H9 (cell line): ENCODE data around the gene RPLP1. TPM values are rescaled to one million over a fixed set of nuclear protein-coding genes. Genes with fewer than 3 reads are reported as not detected.

Experiments
- DNase-seq: peaks from one replicate; pipeline ENCODE4 v3.0.0-alpha.2; 2017
- H2AFZ ChIP-seq: one replicate; pipeline ENCODE4 v1.6.1; 2013; ENCODE audit warnings: mild to moderate bottlenecking, low read length, control low read depth, moderate library complexity
- H2AK5ac ChIP-seq: 2 replicates; pipeline ENCODE4 v1.6.1; 2013; ENCODE audit warnings: low read length, control low read depth, mixed read lengths; ENCODE audit not compliant: insufficient read length
- H2BK120ac ChIP-seq: one replicate; pipeline ENCODE4 v1.6.1; 2013; ENCODE audit warnings: low read depth, mild to moderate bottlenecking, low read length, control low read depth, inconsistent platforms; ENCODE audit not compliant: poor library complexity, severe bottlenecking
- H2BK12ac ChIP-seq: 2 replicates; pipeline ENCODE4 v1.6.1; 2013; ENCODE audit warnings: low read length, control low read depth, mixed read lengths, low read depth; ENCODE audit not compliant: insufficient read length
- H2BK15ac ChIP-seq: 2 replicates; pipeline ENCODE4 v1.6.1; 2013; ENCODE audit warnings: low read depth, low read length, control low read depth
- H2BK20ac ChIP-seq: one replicate; pipeline ENCODE4 v1.6.1; 2013; ENCODE audit warnings: low read depth, mild to moderate bottlenecking, low read length, control low read depth, inconsistent platforms; ENCODE audit not compliant: poor library complexity, severe bottlenecking
- H2BK5ac ChIP-seq: 2 replicates; pipeline ENCODE4 v1.6.1; 2013; ENCODE audit warnings: low read length, control low read depth, mixed read lengths; ENCODE audit not compliant: insufficient read length
- H3K14ac ChIP-seq: 2 replicates; pipeline ENCODE4 v1.6.1; 2013; ENCODE audit warnings: low read length, control low read depth; ENCODE audit not compliant: insufficient read depth
- H3K18ac ChIP-seq: 2 replicates; pipeline ENCODE4 v1.6.1; 2013; ENCODE audit warnings: low read depth, mild to moderate bottlenecking, mixed read lengths, low read length, control low read depth; ENCODE audit not compliant: insufficient read length
- H3K23ac ChIP-seq: 2 replicates; pipeline ENCODE4 v1.6.1; 2013; ENCODE audit warnings: low read length, control low read depth, mixed read lengths, low read depth; ENCODE audit not compliant: insufficient read length
- H3K23me2 ChIP-seq: 2 replicates; pipeline ENCODE4 v1.6.1; 2013; ENCODE audit warnings: low read depth, mild to moderate bottlenecking, mixed read lengths, low read length, control low read depth; ENCODE audit not compliant: insufficient read length, poor library complexity, severe bottlenecking
- H3K27ac ChIP-seq: 2 replicates; pipeline ENCODE4 v1.5.1; 2013; ENCODE audit warnings: low read length, control low read depth, mixed read lengths, low read depth; ENCODE audit not compliant: insufficient read length
- H3K27me3 ChIP-seq: 2 replicates; pipeline ENCODE4 v1.6.1; 2013; ENCODE audit warnings: low read length, control low read depth, inconsistent platforms; ENCODE audit not compliant: insufficient read depth
- H3K4ac ChIP-seq: 2 replicates; pipeline ENCODE4 v1.6.1; 2013; ENCODE audit warnings: low read depth, mild to moderate bottlenecking, control low read depth, inconsistent platforms, low read length, moderate library complexity
- H3K4me1 ChIP-seq: 2 replicates; pipeline ENCODE4 v1.6.1; 2013; ENCODE audit warnings: low read length, control low read depth, inconsistent platforms; ENCODE audit not compliant: insufficient read depth
- H3K4me2 ChIP-seq: 2 replicates; pipeline ENCODE4 v1.6.1; 2013; ENCODE audit warnings: low read length, control low read depth, mixed read lengths; ENCODE audit not compliant: insufficient read length, insufficient read depth
- H3K56ac ChIP-seq: 2 replicates; pipeline ENCODE4 v1.6.1; 2013; ENCODE audit warnings: low read depth, mild to moderate bottlenecking, mixed read lengths, low read length, control low read depth; ENCODE audit not compliant: insufficient read length
- H3K79me1 ChIP-seq: 2 replicates; pipeline ENCODE4 v1.6.1; 2013; ENCODE audit warnings: low read depth, mild to moderate bottlenecking, moderate library complexity, low read length, control low read depth, inconsistent platforms; ENCODE audit not compliant: insufficient read depth, poor library complexity, severe bottlenecking
- H3K79me2 ChIP-seq: 2 replicates; pipeline ENCODE4 v1.6.1; 2013; ENCODE audit warnings: low read length, control low read depth, inconsistent platforms; ENCODE audit not compliant: insufficient read depth
- H3K9ac ChIP-seq: 2 replicates; pipeline ENCODE4 v1.6.1; 2013; ENCODE audit warnings: low read length, control low read depth, mixed read lengths; ENCODE audit not compliant: insufficient read length; ENCODE audit errors: extremely low read depth
- H3K9me3 ChIP-seq: one replicate; pipeline ENCODE4 v1.6.1; 2013; ENCODE audit warnings: low read depth, low read length, inconsistent platforms; ENCODE audit not compliant: control insufficient read depth
- H3T11ph ChIP-seq: one replicate; pipeline ENCODE4 v1.6.1; 2013; ENCODE audit warnings: mild to moderate bottlenecking, low read length, control low read depth, inconsistent platforms
- H4K20me1 ChIP-seq: one replicate; pipeline ENCODE4 v1.6.1; 2013; ENCODE audit not compliant: control insufficient read depth, insufficient read length, insufficient read depth
- H4K5ac ChIP-seq: 2 replicates; pipeline ENCODE4 v1.6.1; 2013; ENCODE audit warnings: low read depth, mild to moderate bottlenecking, mixed read lengths, low read length, control low read depth; ENCODE audit not compliant: insufficient read length
- H4K8ac ChIP-seq: replicated peaks from 2 replicates; pipeline ENCODE4 v1.6.1; 2013; ENCODE audit warnings: low read length, control low read depth, mixed read lengths, low read depth; ENCODE audit not compliant: insufficient read length
- H4K91ac ChIP-seq: 2 replicates; pipeline ENCODE4 v1.6.1; 2013; ENCODE audit warnings: low read depth, mild to moderate bottlenecking, moderate library complexity, mixed read lengths, low read length, control low read depth; ENCODE audit not compliant: insufficient read length
- H3K27ac Mint-ChIP-seq, 3 experiments: 2 replicates in 2 of 3; 3 replicates in 1 of 3; pipeline ENCODE4 v1.8.0; 2020 to 2021; ENCODE audit warnings: mixed read lengths in 3 of 3, mild to moderate bottlenecking in 1 of 3, moderate library complexity in 1 of 3
- H3K27me3 Mint-ChIP-seq: 2 replicates; pipeline ENCODE4 v1.8.0; 2021; ENCODE audit warnings: low read depth, mild to moderate bottlenecking, moderate library complexity, mixed read lengths
- H3K36me3 Mint-ChIP-seq, 3 experiments: 2 replicates in 2 of 3; 3 replicates in 1 of 3; pipeline ENCODE4 v1.8.0; 2020 to 2021; ENCODE audit warnings: low read depth in 3 of 3, mixed read lengths in 3 of 3; ENCODE audit not compliant: insufficient read depth in 1 of 3
- H3K4me1 Mint-ChIP-seq, 2 experiments: 2 replicates each; pipeline ENCODE4 v1.8.0; 2020; ENCODE audit warnings: mixed read lengths in 2 of 2
- H3K4me3 Mint-ChIP-seq, 2 experiments: 2 replicates in 1 of 2; 3 replicates in 1 of 2; pipeline ENCODE4 v1.8.0; 2020 to 2021; ENCODE audit warnings: mild to moderate bottlenecking in 2 of 2, mixed read lengths in 2 of 2, moderate library complexity in 1 of 2
- H3K9me3 Mint-ChIP-seq, 2 experiments: 2 replicates in 1 of 2; 3 replicates in 1 of 2; pipeline ENCODE4 v1.8.0; 2020; ENCODE audit warnings: mild to moderate bottlenecking in 2 of 2, mixed read lengths in 2 of 2, moderate library complexity in 1 of 2
- CTCF ChIP-seq: fragments of 200-600 bp; sonication (generic); conservative IDR thresholded peaks from 3 replicates; pipeline ENCODE4 v1.8.0; 2021; ENCODE audit warnings: antibody characterized with exemption, mild to moderate bottlenecking
- WGBS: extraction: QIAGEN DNeasy Blood & Tissue Kit; methylation state at CpG from one replicate; pipeline ENCODE4 v1.1.7; 2013; ENCODE audit warnings: missing lambda C conversion rate, low lambda C conversion rate, mixed read lengths; ENCODE audit not compliant: insufficient read length; ENCODE audit errors: extremely low coverage; 5-methylcytosine and 5-hydroxymethylcytosine counted together
- total RNA-seq: library from RNA; stranded (reverse); gene quantifications from 2 replicates; pipeline ENCODE4 v1.2.1, GENCODE V29; 2021

RPLP1 gene
- total RNA-seq, 1 experiment from 2014 or later, result 1,715 TPM

GRCh38 chr15:69412701-69413100 lies 39.9 kb upstream of the RPLP1 start:
- no peaks in the 10 kb centered on the region for H4K20me1 ChIP-seq
- DNase-seq, result no peak
- no peak overlapping the region for H2AFZ ChIP-seq
- peaks cover 4 to 10% (median 8%) of the 10 kb centered on the region in 3 experiments; a peak in 6 of 7 replicates for H3K36me3 Mint-ChIP-seq
- H3T11ph ChIP-seq, result no peak overlapping the region
- no peak overlapping the region for H3K18ac ChIP-seq
- no peak overlapping the region for H2BK5ac ChIP-seq
- no peaks in the 10 kb centered on the region for H3K79me1 ChIP-seq
- H4K8ac ChIP-seq, result no peak overlapping the region
- no peaks in the 10 kb centered on the region for H3K4me1 ChIP-seq
- no CpG with 5 or more reads among the region's 1 CpG for WGBS
- H3K4ac ChIP-seq, result no peak overlapping the region
- H3K4me1 Mint-ChIP-seq, result peaks cover 9 to 15% of the 10 kb centered on the region in 2 experiments
- H2BK120ac ChIP-seq, result no peak overlapping the region
- no peak overlapping the region for H2BK20ac ChIP-seq
- H2BK15ac ChIP-seq, result no peak overlapping the region
- H3K14ac ChIP-seq, result no peak overlapping the region
- peak overlapping the region in 1 of 2 experiments; percentile 90; a peak in 1 of 5 replicates for H3K4me3 Mint-ChIP-seq
- H3K27me3 Mint-ChIP-seq, result no peaks in the 10 kb centered on the region
- no peak overlapping the region for H2AK5ac ChIP-seq
- H3K23me2 ChIP-seq, result no peaks in the 10 kb centered on the region
- no peaks in the 10 kb centered on the region for H3K9me3 ChIP-seq
- H3K27me3 ChIP-seq, result no peaks in the 10 kb centered on the region
- peaks cover 10% of the 10 kb centered on the region; the same call in 1 of the 2 replicates for H3K79me2 ChIP-seq
- H4K5ac ChIP-seq, result no peak overlapping the region
- H3K9me3 Mint-ChIP-seq, result no peaks in the 10 kb centered on the region; a peak in 1 of 5 replicates
- H3K27ac Mint-ChIP-seq, result no peak overlapping the region
- no peak overlapping the region for H3K27ac ChIP-seq
- no peak overlapping the region for H4K91ac ChIP-seq
- no peak overlapping the region for H2BK12ac ChIP-seq
- TF ChIP-seq CTCF, result no peak
- no peak overlapping the region for H3K4me2 ChIP-seq
- no peak overlapping the region for H3K9ac ChIP-seq
- no peak overlapping the region for H3K23ac ChIP-seq
- H3K56ac ChIP-seq, result no peak overlapping the region
